ENCODE measurements around the gene ASIP. TPM values are rescaled to one million over a fixed set of nuclear protein-coding genes. Genes with fewer than 3 reads are reported as not detected.
"Not testable (repeated sequence)": the region's sequence is repeated elsewhere in the genome, so short reads cannot be mapped to it uniquely, and the experiment has no call there.

ASIP gene
- total RNA-seq, 1 donor from 2014 or later: not detected

- Histone ChIP-seq H3K27ac (no peak overlapping the region), H3K4me3 (no peak overlapping the region), H3K9me3 (no peaks in the 10 kb centered on the region), H3K36me3 (no peaks in the 10 kb centered on the region), H3K27me3 (no peaks in the 10 kb centered on the region), H3K4me1 (no peaks in the 10 kb centered on the region)
- intact Hi-C loops (cut with DNase I): no loop called here
- TF ChIP-seq CTCF (IDR thresholded peaks at IDR 0.05) (no peak), POLR2A (IDR thresholded peaks at IDR 0.05) (no peak), POLR2AphosphoS5 (IDR thresholded peaks at IDR 0.05; ENCODE audit: insufficient read depth in 1 of 2, low read depth in 1 of 2) (no peak)
- no peak for DNase-seq (ENCODE audit: extremely low spot score in 2 of 2)
Measured at GRCh38 chr20:34251619-34252018, 10.4 kb downstream of the ASIP start.

- H3K4me1 ChIP-seq; H3K9me3 ChIP-seq; H3K36me3 ChIP-seq; H3K4me3 ChIP-seq; DNase-seq (ENCODE audit: extremely low spot score in 2 of 2); intact Hi-C loops (cut with DNase I); H3K27me3 ChIP-seq; H3K27ac ChIP-seq: not testable (repeated sequence)
Measured at GRCh38 chr20:34252431-34253086, 11.3 kb downstream of the ASIP start.

GRCh38 chr20:34254979-34255378, 13.8 kb downstream of the ASIP start:
- TF ChIP-seq POLR2AphosphoS5 (IDR thresholded peaks at IDR 0.05; ENCODE audit: insufficient read depth in 1 of 2, low read depth in 1 of 2) (no peak), POLR2A (IDR thresholded peaks at IDR 0.05) (no peak), CTCF (IDR thresholded peaks at IDR 0.05) (no peak)
- no peak overlapping the region for H3K27ac ChIP-seq
- no peaks in the 10 kb centered on the region for H3K27me3 ChIP-seq
- H3K9me3 ChIP-seq: no peaks in the 10 kb centered on the region
- DNase-seq (ENCODE audit: extremely low spot score in 2 of 2): no peak
- no peaks in the 10 kb centered on the region for H3K4me1 ChIP-seq
- no peak overlapping the region for H3K4me3 ChIP-seq
- no peaks in the 10 kb centered on the region for H3K36me3 ChIP-seq
- intact Hi-C loops (cut with DNase I): no loop called here

GRCh38 chr20:34256629-34257124, 15.5 kb downstream of the ASIP start:
- H3K4me1 ChIP-seq: no peaks in the 10 kb centered on the region
- no peak for DNase-seq (ENCODE audit: extremely low spot score in 2 of 2)
- H3K36me3 ChIP-seq: no peaks in the 10 kb centered on the region
- H3K27ac ChIP-seq: no peak overlapping the region
- intact Hi-C loops (cut with DNase I): no loop called here
- TF ChIP-seq POLR2AphosphoS5 (IDR thresholded peaks at IDR 0.05; ENCODE audit: insufficient read depth in 1 of 2, low read depth in 1 of 2): no peak
- TF ChIP-seq CTCF (IDR thresholded peaks at IDR 0.05): no peak
- no peak for TF ChIP-seq POLR2A (IDR thresholded peaks at IDR 0.05)
- H3K27me3 ChIP-seq: no peaks in the 10 kb centered on the region
- H3K9me3 ChIP-seq: no peaks in the 10 kb centered on the region
- H3K4me3 ChIP-seq: no peak overlapping the region

- Histone ChIP-seq H3K36me3 (no peaks in the 10 kb centered on the region), H3K4me1 (no peaks in the 10 kb centered on the region), H3K9me3 (no peaks in the 10 kb centered on the region), H3K27ac (no peak overlapping the region), H3K27me3 (no peaks in the 10 kb centered on the region), H3K4me3 (no peak overlapping the region)
- no peak for DNase-seq (ENCODE audit: extremely low spot score in 2 of 2)
- TF ChIP-seq POLR2A (IDR thresholded peaks at IDR 0.05) (no peak), CTCF (IDR thresholded peaks at IDR 0.05) (no peak), POLR2AphosphoS5 (IDR thresholded peaks at IDR 0.05; ENCODE audit: insufficient read depth in 1 of 2, low read depth in 1 of 2) (no peak)
- intact Hi-C loops (cut with DNase I): no loop called here
Measured at GRCh38 chr20:34260208-34260942, 19.2 kb downstream of the ASIP start.
